Brain microvascular endothelial cell (primary cell): ENCODE measurements around the gene DCLK1.
"Not testable (repeated sequence)": the region's sequence is repeated elsewhere in the genome, so short reads cannot be mapped to it uniquely, and the experiment has no call there.

ENCODE experiments used
- DNase-seq: peaks from one replicate; pipeline ENCODE4 v3.0.0-alpha.2; 2020
- H3K27ac ChIP-seq: fragments of 250-450 bp; sonication (Bioruptor Pico); 2 replicates; pipeline ENCODE4 v1.5.1; 2020; ENCODE audit warnings: mild to moderate bottlenecking, moderate library complexity
- H3K27me3 ChIP-seq: fragments of 250-450 bp; sonication (Bioruptor Pico); replicated peaks from 2 replicates; pipeline ENCODE4 v1.5.1; 2020; ENCODE audit warnings: mild to moderate bottlenecking
- H3K36me3 ChIP-seq: fragments of 250-450 bp; sonication (Bioruptor Pico); replicated peaks from 2 replicates; pipeline ENCODE4 v1.5.1; 2020; ENCODE audit warnings: mild to moderate bottlenecking
- H3K4me3 ChIP-seq: 2 replicates; pipeline ENCODE4 v1.5.1; 2011; ENCODE audit warnings: low read depth, mild to moderate bottlenecking, control low read depth, low read length, moderate library complexity
- in situ Hi-C: cut with HindIII; loops from 2 replicates; pipeline ENCODE4 v1.10.0; 2017; ENCODE audit warnings: low sequenced_read_pairs, low pct_ligation_motif_present
- TF ChIP-seq, protein P1 (sequence below): IDR thresholded peaks from 2 replicates; pipeline ENCODE4 v1.5.1; 2011; ENCODE audit warnings: low read depth, mild to moderate bottlenecking, moderate library complexity, low read length, control low read depth, inconsistent platforms; ENCODE audit errors: missing control alignments

DCLK1 gene

DNA sequence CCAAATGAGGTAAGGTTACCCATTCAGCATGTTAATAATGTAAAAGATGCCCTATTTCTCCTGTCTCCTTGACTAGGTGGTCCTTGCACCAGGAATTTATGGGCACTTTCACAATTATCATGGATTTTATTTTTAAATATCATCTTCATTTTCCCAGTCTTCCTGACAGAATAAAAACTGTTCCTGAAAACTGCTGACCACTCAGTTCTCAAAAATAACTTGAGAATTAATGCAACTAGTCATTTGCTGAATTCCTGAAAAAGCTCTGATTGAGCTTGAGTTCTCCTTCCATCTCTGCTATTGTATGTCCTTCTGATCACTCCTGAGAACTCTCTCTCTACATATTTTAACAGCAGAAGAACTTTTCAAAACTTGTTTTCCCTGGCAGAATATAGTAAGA, 55.0 kb downstream of the DCLK1 start:
- in situ Hi-C loops: no loop called here
- H3K4me3 ChIP-seq: no peak overlapping the region
- no peak for DNase-seq
- TF ChIP-seq, protein P1, sequence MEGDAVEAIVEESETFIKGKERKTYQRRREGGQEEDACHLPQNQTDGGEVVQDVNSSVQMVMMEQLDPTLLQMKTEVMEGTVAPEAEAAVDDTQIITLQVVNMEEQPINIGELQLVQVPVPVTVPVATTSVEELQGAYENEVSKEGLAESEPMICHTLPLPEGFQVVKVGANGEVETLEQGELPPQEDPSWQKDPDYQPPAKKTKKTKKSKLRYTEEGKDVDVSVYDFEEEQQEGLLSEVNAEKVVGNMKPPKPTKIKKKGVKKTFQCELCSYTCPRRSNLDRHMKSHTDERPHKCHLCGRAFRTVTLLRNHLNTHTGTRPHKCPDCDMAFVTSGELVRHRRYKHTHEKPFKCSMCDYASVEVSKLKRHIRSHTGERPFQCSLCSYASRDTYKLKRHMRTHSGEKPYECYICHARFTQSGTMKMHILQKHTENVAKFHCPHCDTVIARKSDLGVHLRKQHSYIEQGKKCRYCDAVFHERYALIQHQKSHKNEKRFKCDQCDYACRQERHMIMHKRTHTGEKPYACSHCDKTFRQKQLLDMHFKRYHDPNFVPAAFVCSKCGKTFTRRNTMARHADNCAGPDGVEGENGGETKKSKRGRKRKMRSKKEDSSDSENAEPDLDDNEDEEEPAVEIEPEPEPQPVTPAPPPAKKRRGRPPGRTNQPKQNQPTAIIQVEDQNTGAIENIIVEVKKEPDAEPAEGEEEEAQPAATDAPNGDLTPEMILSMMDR: no peak
- H3K36me3 ChIP-seq: no peaks in the 10 kb centered on the region
- no peak overlapping the region for H3K27ac ChIP-seq
- no peaks in the 10 kb centered on the region for H3K27me3 ChIP-seq

- TF ChIP-seq, protein P1: no peak
- Histone ChIP-seq H3K27ac (no peak overlapping the region), H3K36me3 (no peaks in the 10 kb centered on the region), H3K4me3 (no peak overlapping the region), H3K27me3 (no peaks in the 10 kb centered on the region)
- in situ Hi-C loops: no loop called here
- DNase-seq: no peak
Observed at GRCh38 chr13:36074659-36075058, 56.5 kb downstream of the DCLK1 start.

GRCh38 chr13:36072152-36072935, 58.8 kb downstream of the DCLK1 start:
- TF ChIP-seq, protein P1: no peak
- no peaks in the 10 kb centered on the region for H3K27me3 ChIP-seq
- H3K36me3 ChIP-seq: no peaks in the 10 kb centered on the region
- no peak for DNase-seq
- no peak overlapping the region for H3K27ac ChIP-seq
- no peak overlapping the region for H3K4me3 ChIP-seq
- in situ Hi-C loops: no loop called here

- DNase-seq, H3K27me3 ChIP-seq, in situ Hi-C loops, H3K36me3 ChIP-seq, H3K4me3 ChIP-seq, H3K27ac ChIP-seq: not testable (repeated sequence)
Observed at GRCh38 chr13:36070504-36071192, 60.5 kb downstream of the DCLK1 start.

GRCh38 chr13:36069881-36070366, 61.3 kb downstream of the DCLK1 start:
- no peak overlapping the region for H3K4me3 ChIP-seq
- no peak overlapping the region for H3K27ac ChIP-seq
- no peaks in the 10 kb centered on the region for H3K27me3 ChIP-seq
- in situ Hi-C loops: no loop called here
- no peaks in the 10 kb centered on the region for H3K36me3 ChIP-seq
- DNase-seq: no peak
- TF ChIP-seq, protein P1: no peak

- no peaks in the 10 kb centered on the region for H3K36me3 ChIP-seq
- in situ Hi-C loops: no loop called here
- H3K27me3 ChIP-seq: no peaks in the 10 kb centered on the region
- no peak for DNase-seq
- H3K4me3 ChIP-seq: no peak overlapping the region
- TF ChIP-seq, protein P1: no peak
- H3K27ac ChIP-seq: no peak overlapping the region
Observed at GRCh38 chr13:36068991-36069390, 62.2 kb downstream of the DCLK1 start.
